NCI-H2029 (cell line): Measurements from ENCODE around the gene SRRM2.

Experiments used
- DNase-seq: peaks from one replicate; lab custom pipeline; 2025; lab: John Stamatoyannopoulos, UW

Gene SRRM2

DNA sequence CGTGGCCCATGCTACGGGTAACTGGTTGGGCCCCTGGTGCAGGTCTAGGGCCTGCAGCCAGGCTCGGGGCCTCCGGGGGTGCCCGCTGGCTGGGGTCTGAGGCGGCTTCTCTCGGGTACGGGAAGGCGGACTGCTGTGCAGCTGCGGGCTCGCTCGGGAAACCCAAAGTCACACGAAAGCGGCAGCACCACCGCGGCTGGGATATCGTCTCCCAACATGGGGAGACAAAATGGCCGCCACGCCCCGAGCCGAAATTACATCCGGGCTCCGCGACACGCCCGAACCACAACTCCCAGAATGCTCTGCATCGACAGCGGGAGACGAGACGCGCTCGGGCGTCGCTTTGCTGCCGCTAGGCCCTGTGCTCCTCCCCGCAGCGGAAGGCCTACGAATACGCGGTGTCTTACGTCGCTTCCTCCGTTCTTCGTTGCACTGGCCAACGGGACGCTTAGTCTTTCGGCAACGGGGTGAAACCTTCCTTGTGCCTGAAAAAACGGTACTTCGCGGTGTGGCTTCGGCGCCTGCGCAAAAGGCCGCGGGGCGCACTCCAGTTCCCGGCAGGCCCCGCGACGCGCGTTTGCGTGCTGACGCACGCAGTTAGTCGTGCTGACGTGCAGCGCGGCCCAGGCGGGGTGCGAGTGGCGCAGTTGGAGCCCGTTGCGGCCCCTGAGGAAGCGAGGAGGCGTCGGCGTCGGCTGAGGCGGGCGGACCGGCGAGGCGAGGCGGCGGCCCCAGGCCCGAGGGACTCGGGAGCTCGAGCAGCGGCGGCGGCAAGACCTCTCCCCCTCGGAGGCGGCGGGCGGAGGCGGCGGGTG is at the start of gene SRRM2:
Gene SRRM2, plus strand, starts transcription at position 604 of the 815 bp plus-strand sequence. CDS start 3,727 bp downstream, outside the sequence.
- DNase-seq: peak; percentile 92

DNA sequence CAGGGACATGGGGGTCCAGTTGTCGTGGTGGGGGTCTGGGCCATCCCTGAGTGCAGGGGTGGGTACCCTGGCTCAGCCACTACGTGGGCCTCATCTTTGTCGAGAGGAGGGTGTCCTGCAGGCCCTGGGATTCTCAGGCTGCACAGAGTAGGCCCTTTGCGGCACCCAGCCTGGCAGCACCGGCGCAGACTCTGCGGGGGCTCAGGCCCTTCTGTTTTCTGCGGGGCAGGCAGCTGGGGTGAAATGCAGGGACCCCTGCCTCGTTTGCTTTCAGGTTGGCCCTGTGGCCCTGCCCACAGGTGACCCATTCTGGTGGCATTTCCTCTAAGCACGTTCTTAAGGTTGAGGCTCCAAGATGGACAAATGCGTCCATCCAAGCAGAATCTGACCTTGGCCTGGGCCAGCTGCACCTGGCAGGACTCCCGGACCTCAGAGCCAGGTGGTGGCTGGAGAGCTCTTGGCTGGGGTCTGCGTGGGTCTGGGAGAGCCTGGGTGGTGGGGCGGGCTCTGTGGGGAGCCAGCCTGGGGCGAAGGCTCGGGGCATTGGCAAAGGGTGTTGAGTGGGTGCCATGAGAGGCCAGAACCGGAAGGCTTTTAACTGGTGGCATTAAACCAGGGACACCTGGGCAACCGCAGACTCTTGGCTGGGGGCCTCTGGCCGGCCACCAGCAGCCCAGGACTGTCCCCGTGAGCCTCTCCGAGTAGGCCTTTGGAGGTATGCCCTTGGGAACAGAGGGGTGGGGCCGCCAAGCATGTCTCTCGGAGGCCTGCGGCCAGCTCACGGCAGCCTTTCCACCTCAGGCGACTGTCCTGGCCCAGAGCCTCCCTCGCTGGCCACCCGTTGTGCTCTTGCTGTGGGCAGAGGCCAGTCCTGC is 49.3 kb upstream of the SRRM2 start:
- no peak for DNase-seq

GRCh38 chr16:2704166-2704982 is 48.1 kb upstream of the SRRM2 start:
- no peak for DNase-seq

DNA sequence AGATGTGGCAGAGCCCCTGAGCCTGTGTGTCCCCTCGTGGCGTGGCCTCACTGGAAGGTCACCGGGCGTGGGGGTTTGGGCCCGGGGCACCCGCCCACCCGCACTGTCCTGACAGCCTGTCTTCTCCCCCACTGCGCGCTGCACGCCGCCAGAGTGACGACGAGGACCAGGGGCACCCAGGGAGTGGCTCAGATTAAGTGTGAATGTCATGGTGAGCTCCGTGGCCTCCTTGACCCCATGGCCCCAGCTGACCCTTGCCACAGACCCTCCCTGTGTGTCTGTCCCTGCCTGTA is 47.5 kb upstream of the SRRM2 start:
- no peak for DNase-seq

- DNase-seq: no peak
Observed at GRCh38 chr16:2705351-2705750, 47.1 kb upstream of the SRRM2 start.

- DNase-seq: no peak
Observed at GRCh38 chr16:2706085-2706484, 46.4 kb upstream of the SRRM2 start.

DNA sequence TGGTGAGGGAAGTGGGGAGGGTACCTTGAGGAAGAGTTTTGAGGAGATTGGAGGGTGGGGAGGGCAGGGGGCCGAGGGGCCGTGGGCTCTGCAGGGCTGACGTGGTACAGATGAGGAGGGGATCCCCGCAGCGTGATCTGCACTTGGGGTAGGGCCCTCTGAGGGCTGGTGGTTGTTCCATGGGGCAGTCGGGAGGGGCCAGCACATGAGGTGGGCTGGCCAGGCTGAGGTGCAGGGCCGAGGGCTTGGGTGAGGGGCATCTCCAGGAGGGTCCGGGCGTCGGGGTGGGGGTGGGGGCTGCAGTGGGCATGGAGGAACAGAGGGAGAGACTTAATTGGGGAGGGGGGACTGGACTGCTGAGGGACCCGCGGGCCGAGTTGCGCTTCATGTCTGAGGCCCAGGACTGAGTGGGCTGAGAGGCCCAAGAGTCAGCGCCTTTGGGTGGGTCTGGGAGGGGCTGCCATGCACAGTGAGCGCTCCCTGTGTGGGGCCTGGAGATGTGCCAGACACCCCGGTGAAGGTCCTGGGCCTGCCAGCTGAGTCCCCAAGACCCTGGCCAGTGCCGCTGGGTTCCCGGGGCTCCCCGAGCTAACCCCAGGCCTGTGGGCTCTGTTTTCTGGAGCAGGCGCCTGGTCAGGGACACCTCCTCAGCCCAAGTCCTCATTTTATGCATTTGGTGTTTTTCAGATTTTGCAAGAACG is 45.7 kb upstream of the SRRM2 start:
- no peak for DNase-seq

GRCh38 chr16:2707368-2708289 is 44.8 kb upstream of the SRRM2 start:
- no peak for DNase-seq

GRCh38 chr16:2708290-2708639 is 44.2 kb upstream of the SRRM2 start:
- no peak for DNase-seq

- no peak for DNase-seq
Observed at GRCh38 chr16:2708955-2709587, 43.4 kb upstream of the SRRM2 start.

GRCh38 chr16:2709588-2709984 is 42.9 kb upstream of the SRRM2 start:
- no peak for DNase-seq

DNA sequence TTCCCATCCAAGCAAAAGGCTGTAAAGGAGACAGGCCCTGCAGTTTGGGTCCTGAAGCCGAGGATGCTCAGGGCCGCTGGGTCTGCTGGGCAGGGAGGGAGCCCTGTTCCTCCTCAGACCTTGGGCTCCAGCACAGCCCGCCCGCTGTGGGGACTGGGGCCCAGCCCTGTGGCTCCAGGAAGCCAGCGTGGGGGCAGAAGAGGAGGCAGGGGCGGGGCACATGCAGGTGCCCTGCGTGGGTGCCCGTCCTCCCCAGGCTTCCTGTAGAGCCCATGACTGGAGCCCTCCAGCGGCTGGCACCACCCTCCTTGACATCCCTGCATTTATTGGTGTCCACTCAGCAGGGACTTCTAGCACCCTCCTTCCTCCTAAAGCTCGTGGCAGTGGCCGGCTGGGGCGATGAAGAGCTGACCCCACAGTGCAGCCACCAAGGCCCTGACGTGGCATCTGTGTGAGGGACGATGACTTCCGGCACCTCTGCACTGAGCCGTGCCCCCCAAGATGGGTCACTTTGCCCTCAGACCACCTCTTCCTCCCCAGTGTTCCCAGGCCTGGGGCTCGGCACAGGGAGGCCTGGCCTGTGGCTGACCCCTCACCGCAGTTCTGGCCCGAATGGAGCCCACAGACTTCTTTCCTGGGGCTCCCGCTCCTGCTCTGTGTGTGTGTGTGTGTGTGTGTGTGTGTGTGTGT is 42.3 kb upstream of the SRRM2 start:
- no peak for DNase-seq

GRCh38 chr16:2710711-2711231 is 41.7 kb upstream of the SRRM2 start:
- DNase-seq: no peak

- no peak for DNase-seq
Observed at GRCh38 chr16:2711370-2712062, 40.9 kb upstream of the SRRM2 start.

DNA sequence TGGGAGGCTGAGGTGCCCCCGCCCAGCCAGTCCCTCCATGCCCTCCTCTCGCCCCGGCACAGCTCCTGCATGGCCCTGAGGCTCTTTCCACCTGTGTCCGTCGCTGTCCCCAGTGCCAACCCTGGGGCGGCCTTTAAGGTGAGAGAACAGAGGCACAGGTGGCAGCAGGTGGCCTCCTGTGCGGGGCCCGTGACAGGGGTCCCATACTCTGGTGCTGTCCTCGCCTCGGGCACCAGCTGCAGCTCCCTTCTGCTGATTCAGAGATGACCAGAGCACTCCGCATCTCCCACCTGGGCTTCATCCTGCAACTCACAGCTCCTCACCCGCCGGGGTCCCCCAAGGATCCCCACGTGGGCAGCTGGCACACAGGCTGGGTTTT is 40.4 kb upstream of the SRRM2 start:
- DNase-seq: no peak

DNA sequence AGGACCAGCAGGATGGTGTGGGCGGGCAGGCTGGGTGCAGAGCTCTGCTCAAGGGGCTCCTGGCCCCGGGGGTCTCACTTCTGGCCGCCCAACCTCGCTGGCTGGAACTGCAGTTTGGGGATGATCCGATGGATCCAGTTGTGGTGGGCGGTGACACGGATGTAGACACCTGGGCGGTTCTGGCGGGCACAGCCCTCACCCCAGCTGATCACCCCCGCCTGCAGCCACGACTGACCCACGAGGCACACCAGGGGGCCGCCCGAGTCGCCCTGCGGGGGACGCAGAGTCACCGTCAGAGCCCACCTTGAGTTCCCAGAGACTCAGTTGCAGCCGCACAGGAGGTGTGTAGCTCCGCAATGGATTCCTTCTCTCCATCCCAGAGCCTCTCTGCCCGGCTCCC is 39.9 kb upstream of the SRRM2 start:
- no peak for DNase-seq

GRCh38 chr16:2713523-2713922 is 38.9 kb upstream of the SRRM2 start:
- DNase-seq: no peak

GRCh38 chr16:2713985-2714774 is 38.3 kb upstream of the SRRM2 start:
- no peak for DNase-seq
